HepG2 (cell line): ENCODE measurements around the gene LARP1. TPM values are rescaled to one million over a fixed set of nuclear protein-coding genes. Genes with fewer than 3 reads are reported as not detected.

Source experiments
- ATF7-NPFF ChIP-seq: sonication (generic); formaldehyde crosslinking; IDR thresholded peaks from 2 replicates; pipeline ENCODE4 v1.8.1; 2023; ENCODE audit warnings: mild to moderate bottlenecking, low read depth, missing genetic modification reagents, moderate library complexity
- HOXA9 ChIP-seq: sonication (generic); formaldehyde crosslinking; IDR thresholded peaks from 2 replicates; pipeline ENCODE4 v1.8.1; 2022; ENCODE audit warnings: missing genetic modification reagents, mild to moderate bottlenecking, moderate library complexity, borderline replicate concordance
- LCORL ChIP-seq, 2 experiments: fragments of 450-650 bp in 1 of 2; sonication (generic) in 1 of 2; formaldehyde crosslinking in 1 of 2; IDR thresholded peaks; 2 replicates each; pipeline versions ENCODE4 v1.5.0 to v1.6.1; 2017 to 2020; ENCODE audit warnings: antibody characterized with exemption in 1 of 2, missing genetic modification reagents in 1 of 2
- NCOA2 ChIP-seq: sonication (generic); formaldehyde crosslinking; IDR thresholded peaks from 2 replicates; pipeline ENCODE4 v1.8.0; 2022; ENCODE audit warnings: inconsistent platforms
- NFKB2 ChIP-seq: sonication (generic); formaldehyde crosslinking; IDR thresholded peaks from 2 replicates; pipeline ENCODE4 v1.4.0; 2020; ENCODE audit warnings: missing genetic modification reagents, borderline replicate concordance
- NR2C2 ChIP-seq: sonication (generic); formaldehyde crosslinking; IDR thresholded peaks from 2 replicates; pipeline ENCODE4 v1.4.0; 2020; ENCODE audit warnings: missing genetic modification reagents, mild to moderate bottlenecking, moderate library complexity, borderline replicate concordance
- RCOR2 ChIP-seq: IDR thresholded peaks from 2 replicates; pipeline ENCODE4 v1.6.1; 2016; ENCODE audit warnings: missing biosample characterization, missing genetic modification reagents
- SIX1 ChIP-seq: sonication (generic); formaldehyde crosslinking; IDR thresholded peaks from 2 replicates; pipeline ENCODE4 v1.4.0; 2020; ENCODE audit warnings: missing genetic modification reagents, borderline replicate concordance
- SOX6 ChIP-seq, 2 experiments: fragments of 450-650 bp in 1 of 2; sonication (generic) in 1 of 2; formaldehyde crosslinking in 1 of 2; IDR thresholded peaks; 2 replicates each; pipeline versions ENCODE4 v1.4.0 to v1.6.1; 2017 to 2020; ENCODE audit warnings: antibody characterized with exemption in 1 of 2, mild to moderate bottlenecking in 1 of 2, missing genetic modification reagents in 1 of 2
- SRSF9 ChIP-seq: fragments of 200-400 bp; formaldehyde crosslinking; IDR thresholded peaks from 2 replicates; pipeline ENCODE4 v1.6.1; 2018; ENCODE audit warnings: borderline replicate concordance, mild to moderate bottlenecking, low read depth, low read length; ENCODE audit not compliant: insufficient read depth, poor library complexity, severe bottlenecking
- SYNCRIP ChIP-seq: fragments of 200-400 bp; formaldehyde crosslinking; IDR thresholded peaks from 2 replicates; pipeline ENCODE4 v1.6.1; 2018; ENCODE audit warnings: mild to moderate bottlenecking, low read depth, low read length; ENCODE audit not compliant: insufficient read depth
- TEAD2 ChIP-seq: sonication (generic); formaldehyde crosslinking; IDR thresholded peaks from 2 replicates; pipeline ENCODE4 v1.9.0; 2021; ENCODE audit warnings: missing genetic modification reagents
- ZBTB42 ChIP-seq: sonication (generic); formaldehyde crosslinking; IDR thresholded peaks from 2 replicates; pipeline ENCODE4 v1.5.0; 2020; ENCODE audit warnings: mild to moderate bottlenecking, missing genetic modification reagents
- ZNF431 ChIP-seq: sonication (generic); formaldehyde crosslinking; IDR thresholded peaks from 2 replicates; pipeline ENCODE4 v1.9.0; 2022; ENCODE audit warnings: missing genetic modification reagents, low read depth, mild to moderate bottlenecking, borderline replicate concordance
- ZNF607 ChIP-seq: sonication (generic); formaldehyde crosslinking; IDR thresholded peaks from 2 replicates; pipeline ENCODE4 v1.5.1; 2020; ENCODE audit warnings: missing genetic modification reagents, mild to moderate bottlenecking, borderline replicate concordance
- polyA plus RNA-seq, 8 experiments: library from polyadenylated mRNA; depleted of rRNA in 3 of 8; stranded (reverse) in 7 of 8; unstranded in 1 of 8; fragments of >200 nt; fragmentation: Illumina TruSeq in 4 of 8; extraction: Trizol in 4 of 8; gene quantifications; 2 replicates each; pipeline versions ENCODE4 v1.2.1 to v1.2.3, GENCODE V29; 2011 to 2016; ENCODE audit warnings: low read depth in 4 of 8, missing spikeins in 1 of 8, mixed read lengths in 1 of 8; ENCODE audit not compliant: insufficient read depth in 1 of 8
- total RNA-seq, 5 experiments: library from RNA; depleted of rRNA; stranded (reverse); fragments of >200 nt; fragmentation: Illumina TruSeq; extraction: Trizol; gene quantifications; 2 replicates each; pipeline ENCODE4 v1.2.3, GENCODE V29; 2016; ENCODE audit warnings: low read depth in 1 of 5
- TF ChIP-seq, protein P1 (sequence below): sonication (generic); formaldehyde crosslinking; IDR thresholded peaks from 2 replicates; pipeline ENCODE4 v1.8.1; 2022; ENCODE audit warnings: mild to moderate bottlenecking, missing genetic modification reagents
- TF ChIP-seq, protein P2 (sequence below): sonication (generic); formaldehyde crosslinking; IDR thresholded peaks from 2 replicates; pipeline ENCODE4 v1.5.0; 2020; ENCODE audit warnings: missing genetic modification reagents, mild to moderate bottlenecking, borderline replicate concordance
- TF ChIP-seq, protein P3 (sequence below): sonication (generic); formaldehyde crosslinking; IDR thresholded peaks from 2 replicates; pipeline ENCODE4 v1.5.1; 2020; ENCODE audit warnings: mild to moderate bottlenecking, missing genetic modification reagents, borderline replicate concordance

Gene LARP1
- total and polyA plus RNA-seq, 2 of the 13 experiments (the other 11 are each of a cell fraction or from before 2014, with no cell fraction given), result 45.2 to 61.4 TPM

DNA sequence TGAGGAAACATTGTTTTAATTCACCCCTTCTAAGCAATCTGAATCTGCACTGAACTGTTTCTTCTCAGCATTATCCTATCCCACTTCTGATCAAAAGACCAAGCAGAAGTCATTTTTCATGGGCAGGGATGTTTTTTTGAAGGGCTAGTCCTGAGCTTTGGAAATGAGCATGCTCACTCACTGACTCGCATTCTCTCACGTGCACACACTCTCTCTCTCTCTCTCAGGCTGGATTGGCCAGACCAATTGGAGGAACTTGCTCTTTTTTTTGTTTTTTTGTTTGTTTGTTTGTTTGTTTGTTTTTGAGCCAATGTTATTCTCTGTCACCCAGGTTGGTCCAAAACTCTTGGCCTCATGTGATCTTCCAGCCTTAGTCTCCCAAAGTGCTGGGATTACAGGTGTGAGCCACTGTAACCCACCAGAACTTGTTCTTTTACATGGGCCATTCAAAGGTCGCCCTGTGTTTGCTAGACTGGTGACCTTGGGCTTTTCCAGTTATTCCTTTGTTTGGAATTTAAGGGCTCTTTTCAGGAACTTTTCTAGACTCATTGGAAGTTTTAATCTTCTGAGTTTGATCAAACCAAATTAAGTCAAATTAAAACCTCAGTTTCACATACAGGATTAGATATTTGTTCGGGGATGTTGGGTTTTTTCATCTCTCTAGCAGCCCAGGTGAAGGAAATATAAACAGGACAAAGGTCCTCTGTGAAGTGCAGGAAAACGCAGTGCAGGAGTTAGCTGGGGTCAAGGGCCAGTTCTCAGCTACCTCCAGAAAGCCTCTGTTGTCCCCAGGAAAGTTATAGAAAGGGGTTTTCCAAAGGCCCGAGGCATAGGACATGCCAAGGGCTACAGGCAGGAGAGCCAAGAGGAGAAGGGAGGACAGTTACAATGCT lies 82.1 kb downstream of the LARP1 start (continued):
- no peak for TF ChIP-seq ZNF607 (CRISPR knock-in tag)
- TF ChIP-seq ZNF431 (CRISPR knock-in tag), result no peak
- TF ChIP-seq SOX6 (IDR thresholded peaks at IDR 0.05), result no peak
- peak; percentile 82 for TF ChIP-seq SOX6 (CRISPR knock-in tag; IDR thresholded peaks at IDR 0.05)
- TF ChIP-seq, protein P1, sequence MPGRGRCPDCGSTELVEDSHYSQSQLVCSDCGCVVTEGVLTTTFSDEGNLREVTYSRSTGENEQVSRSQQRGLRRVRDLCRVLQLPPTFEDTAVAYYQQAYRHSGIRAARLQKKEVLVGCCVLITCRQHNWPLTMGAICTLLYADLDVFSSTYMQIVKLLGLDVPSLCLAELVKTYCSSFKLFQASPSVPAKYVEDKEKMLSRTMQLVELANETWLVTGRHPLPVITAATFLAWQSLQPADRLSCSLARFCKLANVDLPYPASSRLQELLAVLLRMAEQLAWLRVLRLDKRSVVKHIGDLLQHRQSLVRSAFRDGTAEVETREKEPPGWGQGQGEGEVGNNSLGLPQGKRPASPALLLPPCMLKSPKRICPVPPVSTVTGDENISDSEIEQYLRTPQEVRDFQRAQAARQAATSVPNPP (CRISPR knock-in tag), result 0 out of 2 replicates have a peak, but pooled peaks have one; percentile 58
- TF ChIP-seq SIX1, result no peak
- peak; percentile 65 for TF ChIP-seq NCOA2 (CRISPR knock-in tag)
- TF ChIP-seq RCOR2, result peak; percentile 48; the same call in 1 of the 2 replicates
- TF ChIP-seq, protein P2, sequence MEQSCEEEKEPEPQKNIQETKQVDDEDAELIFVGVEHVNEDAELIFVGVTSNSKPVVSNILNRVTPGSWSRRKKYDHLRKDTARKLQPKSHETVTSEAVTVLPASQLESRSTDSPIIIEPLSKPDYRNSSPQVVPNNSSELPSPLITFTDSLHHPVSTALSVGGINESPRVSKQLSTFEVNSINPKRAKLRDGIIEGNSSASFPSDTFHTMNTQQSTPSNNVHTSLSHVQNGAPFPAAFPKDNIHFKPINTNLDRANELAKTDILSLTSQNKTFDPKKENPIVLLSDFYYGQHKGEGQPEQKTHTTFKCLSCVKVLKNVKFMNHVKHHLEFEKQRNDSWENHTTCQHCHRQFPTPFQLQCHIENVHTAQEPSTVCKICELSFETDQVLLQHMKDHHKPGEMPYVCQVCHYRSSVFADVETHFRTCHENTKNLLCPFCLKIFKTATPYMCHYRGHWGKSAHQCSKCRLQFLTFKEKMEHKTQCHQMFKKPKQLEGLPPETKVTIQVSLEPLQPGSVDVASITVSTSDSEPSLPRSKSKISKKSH (CRISPR knock-in tag), result no peak
- TF ChIP-seq ATF7-NPFF, result no peak
- no peak for TF ChIP-seq NFKB2 (CRISPR knock-in tag)
- TF ChIP-seq SRSF9, result no peak
- TF ChIP-seq NR2C2 (CRISPR knock-in tag), result 0 out of 2 replicates have a peak, but pooled peaks have one; percentile 14
- TF ChIP-seq ZBTB42 (CRISPR knock-in tag), result no peak
- TF ChIP-seq, protein P3, sequence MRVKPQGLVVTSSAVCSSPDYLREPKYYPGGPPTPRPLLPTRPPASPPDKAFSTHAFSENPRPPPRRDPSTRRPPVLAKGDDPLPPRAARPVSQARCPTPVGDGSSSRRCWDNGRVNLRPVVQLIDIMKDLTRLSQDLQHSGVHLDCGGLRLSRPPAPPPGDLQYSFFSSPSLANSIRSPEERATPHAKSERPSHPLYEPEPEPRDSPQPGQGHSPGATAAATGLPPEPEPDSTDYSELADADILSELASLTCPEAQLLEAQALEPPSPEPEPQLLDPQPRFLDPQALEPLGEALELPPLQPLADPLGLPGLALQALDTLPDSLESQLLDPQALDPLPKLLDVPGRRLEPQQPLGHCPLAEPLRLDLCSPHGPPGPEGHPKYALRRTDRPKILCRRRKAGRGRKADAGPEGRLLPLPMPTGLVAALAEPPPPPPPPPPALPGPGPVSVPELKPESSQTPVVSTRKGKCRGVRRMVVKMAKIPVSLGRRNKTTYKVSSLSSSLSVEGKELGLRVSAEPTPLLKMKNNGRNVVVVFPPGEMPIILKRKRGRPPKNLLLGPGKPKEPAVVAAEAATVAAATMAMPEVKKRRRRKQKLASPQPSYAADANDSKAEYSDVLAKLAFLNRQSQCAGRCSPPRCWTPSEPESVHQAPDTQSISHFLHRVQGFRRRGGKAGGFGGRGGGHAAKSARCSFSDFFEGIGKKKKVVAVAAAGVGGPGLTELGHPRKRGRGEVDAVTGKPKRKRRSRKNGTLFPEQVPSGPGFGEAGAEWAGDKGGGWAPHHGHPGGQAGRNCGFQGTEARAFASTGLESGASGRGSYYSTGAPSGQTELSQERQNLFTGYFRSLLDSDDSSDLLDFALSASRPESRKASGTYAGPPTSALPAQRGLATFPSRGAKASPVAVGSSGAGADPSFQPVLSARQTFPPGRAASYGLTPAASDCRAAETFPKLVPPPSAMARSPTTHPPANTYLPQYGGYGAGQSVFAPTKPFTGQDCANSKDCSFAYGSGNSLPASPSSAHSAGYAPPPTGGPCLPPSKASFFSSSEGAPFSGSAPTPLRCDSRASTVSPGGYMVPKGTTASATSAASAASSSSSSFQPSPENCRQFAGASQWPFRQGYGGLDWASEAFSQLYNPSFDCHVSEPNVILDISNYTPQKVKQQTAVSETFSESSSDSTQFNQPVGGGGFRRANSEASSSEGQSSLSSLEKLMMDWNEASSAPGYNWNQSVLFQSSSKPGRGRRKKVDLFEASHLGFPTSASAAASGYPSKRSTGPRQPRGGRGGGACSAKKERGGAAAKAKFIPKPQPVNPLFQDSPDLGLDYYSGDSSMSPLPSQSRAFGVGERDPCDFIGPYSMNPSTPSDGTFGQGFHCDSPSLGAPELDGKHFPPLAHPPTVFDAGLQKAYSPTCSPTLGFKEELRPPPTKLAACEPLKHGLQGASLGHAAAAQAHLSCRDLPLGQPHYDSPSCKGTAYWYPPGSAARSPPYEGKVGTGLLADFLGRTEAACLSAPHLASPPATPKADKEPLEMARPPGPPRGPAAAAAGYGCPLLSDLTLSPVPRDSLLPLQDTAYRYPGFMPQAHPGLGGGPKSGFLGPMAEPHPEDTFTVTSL (CRISPR knock-in tag), result peak; percentile 62; the same call in 1 of the 2 replicates
- no peak for TF ChIP-seq SYNCRIP
- TF ChIP-seq LCORL (IDR thresholded peaks at IDR 0.05), result peak; percentile 37; the same call in 1 of the 2 replicates
- TF ChIP-seq LCORL (CRISPR knock-in tag; IDR thresholded peaks at IDR 0.05), result 0 out of 2 replicates have a peak, but pooled peaks have one; percentile 23
- TF ChIP-seq TEAD2, result no peak
- no peak for TF ChIP-seq HOXA9 (CRISPR knock-in tag)
